Activated CD4-positive, alpha-beta T cell treated with anti-CD3 and anti-CD28 coated beads for 48 hours (primary cell): ENCODE data around the gene COL1A2.
A peak's percentile ranks its signal among the peaks of the same experiment; 100 is the strongest.

Experiments used
- DNase-seq: peaks from one replicate; pipeline ENCODE4 v3.0.0-alpha.2; 2020

The COL1A2 gene

GRCh38 chr7:94384315-94384714, 10.4 kb upstream of the COL1A2 start:
- DNase-seq = no peak

GRCh38 chr7:94386416-94386815, 8.3 kb upstream of the COL1A2 start:
- no peak for DNase-seq

- no peak for DNase-seq
Observed at GRCh38 chr7:94388540-94388939, 6.2 kb upstream of the COL1A2 start.

GRCh38 chr7:94389381-94389780, 5.3 kb upstream of the COL1A2 start:
- no peak for DNase-seq

- DNase-seq = no peak
Observed at GRCh38 chr7:94391726-94392392, 2.8 kb upstream of the COL1A2 start.

GRCh38 chr7:94392393-94392786, 2.3 kb upstream of the COL1A2 start:
- DNase-seq = no peak

GRCh38 chr7:94393246-94394108, 1.2 kb upstream of the COL1A2 start:
- DNase-seq = no peak

GRCh38 chr7:94394109-94394436, 622 bp upstream of the COL1A2 start:
- no peak for DNase-seq

- DNase-seq = peak; percentile 25
Observed at GRCh38 chr7:94395141-94396036, 694 bp downstream of the COL1A2 start.

GRCh38 chr7:94396037-94396431, 1.3 kb downstream of the COL1A2 start:
- DNase-seq = no peak

GRCh38 chr7:94396596-94396995, 1.9 kb downstream of the COL1A2 start:
- DNase-seq = no peak

GRCh38 chr7:94397722-94398121, 3.0 kb downstream of the COL1A2 start:
- no peak for DNase-seq

- no peak for DNase-seq
Observed at GRCh38 chr7:94398841-94399240, 4.1 kb downstream of the COL1A2 start.

- no peak for DNase-seq
Observed at GRCh38 chr7:94400022-94400421, 5.3 kb downstream of the COL1A2 start.

- no peak for DNase-seq
Observed at GRCh38 chr7:94400643-94401427, 6.1 kb downstream of the COL1A2 start.

- no peak for DNase-seq
Observed at GRCh38 chr7:94401428-94401814, 6.7 kb downstream of the COL1A2 start.

GRCh38 chr7:94403546-94403945, 8.9 kb downstream of the COL1A2 start:
- no peak for DNase-seq

- DNase-seq = no peak
Observed at GRCh38 chr7:94405506-94405905, 10.8 kb downstream of the COL1A2 start.

- no peak for DNase-seq
Observed at GRCh38 chr7:94406696-94407095, 12.0 kb downstream of the COL1A2 start.

GRCh38 chr7:94409200-94409948, 14.7 kb downstream of the COL1A2 start:
- no peak for DNase-seq

- DNase-seq = no peak
Observed at GRCh38 chr7:94410413-94411187, 15.9 kb downstream of the COL1A2 start.
